ENCODE results near the gene ZNF365.

The ZNF365 gene

GRCh38 chr10:62336404-62336803 is 37.8 kb upstream of the ZNF365 start:
- no peak for DNase-seq
- Histone ChIP-seq H3K9me2 (replicated peaks; ENCODE audit: insufficient read depth, low read length) (no peaks in the 10 kb centered on the region), H3K4me2 (ENCODE audit: low read depth, low read length) (no peak overlapping the region), H3K9me3 (replicated peaks; ENCODE audit: insufficient read depth, low read length) (no peaks in the 10 kb centered on the region), H3K79me2 (ENCODE audit: low read length) (no peaks in the 10 kb centered on the region), H3K27ac (ENCODE audit: low read length) (no peak overlapping the region), H3F3A (ENCODE audit: insufficient read depth, low read length) (no peaks in the 10 kb centered on the region), H2AFZ (ENCODE audit: low read length) (no peak overlapping the region), H3K4me1 (ENCODE audit: low read length) (no peaks in the 10 kb centered on the region), H3K36me3 (replicated peaks; ENCODE audit: insufficient read depth, low read length) (no peaks in the 10 kb centered on the region), H3K4me3 (ENCODE audit: low read length) (no peak overlapping the region), H3K9ac (ENCODE audit: low read length) (no peak overlapping the region), H4K20me1 (ENCODE audit: insufficient read depth, low read length) (no peaks in the 10 kb centered on the region), H3K27me3 (replicated peaks; ENCODE audit: insufficient read depth, low read length) (no peaks in the 10 kb centered on the region)
- no peak for TF ChIP-seq EZH2 (optimal IDR thresholded peaks at IDR 0.05; ENCODE audit: low read depth, low read length)
- no peak for TF ChIP-seq EZH2phosphoT487 (IDR thresholded peaks at IDR 0.05; ENCODE audit: low read length)
- TF ChIP-seq CTCF (IDR thresholded peaks at IDR 0.05; ENCODE audit: low read length): no peak

- no peak for TF ChIP-seq EZH2 (optimal IDR thresholded peaks at IDR 0.05; ENCODE audit: low read depth, low read length)
- no peak for TF ChIP-seq EZH2phosphoT487 (IDR thresholded peaks at IDR 0.05; ENCODE audit: low read length)
- TF ChIP-seq CTCF (IDR thresholded peaks at IDR 0.05; ENCODE audit: low read length): no peak
- no peak for DNase-seq
- H4K20me1 ChIP-seq (ENCODE audit: insufficient read depth, low read length): no peaks in the 10 kb centered on the region
- no peaks in the 10 kb centered on the region for H3K4me1 ChIP-seq (ENCODE audit: low read length)
- H3K36me3 ChIP-seq (replicated peaks; ENCODE audit: insufficient read depth, low read length): no peaks in the 10 kb centered on the region
- no peaks in the 10 kb centered on the region for H3K9me2 ChIP-seq (replicated peaks; ENCODE audit: insufficient read depth, low read length)
- no peak overlapping the region for H3K4me2 ChIP-seq (ENCODE audit: low read depth, low read length)
- no peaks in the 10 kb centered on the region for H3K9me3 ChIP-seq (replicated peaks; ENCODE audit: insufficient read depth, low read length)
- no peaks in the 10 kb centered on the region for H3K79me2 ChIP-seq (ENCODE audit: low read length)
- H3K4me3 ChIP-seq (ENCODE audit: low read length): no peak overlapping the region
- no peak overlapping the region for H3K27ac ChIP-seq (ENCODE audit: low read length)
- H3F3A ChIP-seq (ENCODE audit: insufficient read depth, low read length): no peaks in the 10 kb centered on the region
- no peaks in the 10 kb centered on the region for H3K27me3 ChIP-seq (replicated peaks; ENCODE audit: insufficient read depth, low read length)
- H3K9ac ChIP-seq (ENCODE audit: low read length): no peak overlapping the region
- no peak overlapping the region for H2AFZ ChIP-seq (ENCODE audit: low read length)
These were observed 32.8 kb upstream of the ZNF365 start for GRCh38 chr10:62341419-62341818.

GRCh38 chr10:62343000-62343399 is 31.2 kb upstream of the ZNF365 start:
- no peak for TF ChIP-seq EZH2phosphoT487 (IDR thresholded peaks at IDR 0.05; ENCODE audit: low read length)
- no peak for TF ChIP-seq CTCF (IDR thresholded peaks at IDR 0.05; ENCODE audit: low read length)
- no peak for TF ChIP-seq EZH2 (optimal IDR thresholded peaks at IDR 0.05; ENCODE audit: low read depth, low read length)
- Histone ChIP-seq H3K9ac (ENCODE audit: low read length) (no peak overlapping the region), H3K9me3 (replicated peaks; ENCODE audit: insufficient read depth, low read length) (no peaks in the 10 kb centered on the region), H3F3A (ENCODE audit: insufficient read depth, low read length) (no peaks in the 10 kb centered on the region), H3K27ac (ENCODE audit: low read length) (no peak overlapping the region), H3K79me2 (ENCODE audit: low read length) (no peaks in the 10 kb centered on the region), H3K27me3 (replicated peaks; ENCODE audit: insufficient read depth, low read length) (no peaks in the 10 kb centered on the region), H3K36me3 (replicated peaks; ENCODE audit: insufficient read depth, low read length) (no peaks in the 10 kb centered on the region), H3K9me2 (replicated peaks; ENCODE audit: insufficient read depth, low read length) (no peaks in the 10 kb centered on the region), H3K4me1 (ENCODE audit: low read length) (no peaks in the 10 kb centered on the region), H3K4me2 (ENCODE audit: low read depth, low read length) (no peak overlapping the region), H4K20me1 (ENCODE audit: insufficient read depth, low read length) (no peaks in the 10 kb centered on the region), H3K4me3 (ENCODE audit: low read length) (no peak overlapping the region), H2AFZ (ENCODE audit: low read length) (no peak overlapping the region)
- DNase-seq: no peak

Data from MM.1S (cell line).